HG02798 (cell line): Measurements from ENCODE around the gene SMPDL3A.

Experiments used
- ATAC-seq: cut with Tn5 transposase; IDR thresholded peaks from one replicate; pipeline ENCODE4 v1.9.1; 2021; ENCODE audit warnings: mild to moderate bottlenecking; ENCODE audit not compliant: unreplicated experiment, poor library complexity

Gene SMPDL3A

GRCh38 chr6:122772724-122773415 lies 16.2 kb upstream of the SMPDL3A start:
- no peak for ATAC-seq

- ATAC-seq, result no peak
These were observed 13.1 kb upstream of the SMPDL3A start for GRCh38 chr6:122775975-122776374.

GRCh38 chr6:122778302-122778701 lies 10.8 kb upstream of the SMPDL3A start:
- no peak for ATAC-seq

DNA sequence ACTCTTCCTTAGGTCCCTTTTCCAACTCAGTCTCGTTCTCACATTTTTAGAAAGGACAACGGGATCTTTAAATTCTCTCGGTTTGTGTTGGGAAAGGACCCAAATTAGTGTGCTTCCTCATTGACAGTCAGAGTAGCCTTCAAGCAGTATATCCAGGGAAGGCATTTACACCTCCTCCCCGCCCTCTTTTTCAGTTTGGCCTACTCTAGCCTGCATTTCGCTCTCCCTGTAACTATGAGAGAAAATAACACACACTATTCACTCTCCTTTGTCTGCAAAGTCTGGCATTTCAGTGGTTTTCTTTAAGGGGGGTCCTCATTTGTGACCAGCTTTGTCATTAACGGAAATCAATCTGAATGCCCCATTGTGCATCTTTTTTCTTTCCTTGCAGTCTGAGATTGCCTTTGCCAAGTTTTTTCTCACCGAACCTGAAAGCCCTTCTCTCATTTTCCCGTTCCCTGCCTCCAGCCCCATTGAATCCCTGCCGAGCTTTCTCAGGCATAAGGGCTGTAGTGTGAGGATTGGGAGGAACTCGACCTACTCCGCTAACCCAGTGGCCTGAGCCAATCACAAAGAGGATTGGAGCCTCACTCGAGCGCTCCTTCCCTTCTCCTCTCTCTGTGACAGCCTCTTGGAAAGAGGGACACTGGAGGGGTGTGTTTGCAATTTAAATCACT lies 9.9 kb upstream of the SMPDL3A start:
- no peak for ATAC-seq

DNA sequence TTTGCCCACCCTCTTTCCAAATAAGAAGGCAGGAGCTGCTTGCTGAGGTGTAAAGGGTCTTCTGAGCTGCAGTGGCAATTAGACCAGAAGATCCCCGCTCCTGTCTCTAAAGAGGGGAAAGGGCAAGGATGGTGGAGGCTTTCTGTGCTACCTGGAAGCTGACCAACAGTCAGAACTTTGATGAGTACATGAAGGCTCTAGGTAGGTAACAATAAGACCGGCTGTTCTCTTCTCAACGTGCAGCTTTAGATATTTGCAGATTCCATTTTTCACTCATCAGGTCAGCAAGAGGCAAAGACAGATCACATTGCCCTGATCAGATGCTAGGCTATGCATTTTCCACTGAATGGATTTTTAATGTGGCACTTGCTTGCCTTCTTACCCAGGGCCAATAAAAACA lies 9.4 kb upstream of the SMPDL3A start, which contains the start of gene FABP7:
FABP7 (plus strand) TSS at position 50 of the 400 bp plus-strand sequence; CDS start at position 129, 79 bp downstream.
- ATAC-seq, result no peak

GRCh38 chr6:122780114-122780513 lies 8.9 kb upstream of the SMPDL3A start:
- no peak for ATAC-seq

DNA sequence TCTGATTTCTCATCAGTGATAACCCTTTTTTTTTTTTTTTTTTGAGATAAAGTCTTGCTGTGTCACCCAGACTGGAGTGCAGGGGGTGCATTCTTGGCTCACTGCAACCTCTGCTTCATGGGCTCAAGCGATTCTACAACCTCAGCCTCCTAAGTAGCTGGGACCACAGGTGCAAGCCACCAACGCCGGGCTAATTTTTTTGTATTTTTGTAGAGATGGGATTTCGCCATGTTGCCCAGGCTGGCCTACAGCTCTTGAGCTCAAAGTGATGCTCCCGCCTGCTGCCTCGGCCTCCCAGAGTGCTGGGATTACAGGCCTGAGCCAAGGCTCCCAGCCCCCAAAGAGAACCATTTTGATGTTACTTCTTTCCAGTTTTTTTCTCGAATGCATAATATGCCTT lies 7.3 kb upstream of the SMPDL3A start:
- no peak for ATAC-seq

GRCh38 chr6:122783401-122783800 lies 5.7 kb upstream of the SMPDL3A start:
- no peak for ATAC-seq

DNA sequence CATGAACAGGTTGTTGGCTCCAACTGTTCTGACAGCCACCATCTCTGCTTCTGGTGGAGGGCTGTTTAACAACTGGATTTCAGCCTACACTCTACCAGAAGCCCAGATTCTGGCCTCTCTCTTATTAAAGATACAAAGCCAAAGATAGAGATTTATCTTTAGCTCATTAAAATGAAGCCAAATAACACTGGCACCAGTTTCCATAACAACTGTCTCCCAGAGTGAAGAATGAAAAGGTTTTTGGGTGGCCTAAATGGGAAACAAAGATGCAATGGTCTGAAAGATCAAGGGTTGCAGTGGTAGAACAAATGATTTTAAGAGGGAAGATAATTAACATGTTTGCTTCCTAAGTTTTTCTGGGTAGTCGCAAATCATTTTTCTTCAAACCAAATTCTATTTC lies 3.2 kb upstream of the SMPDL3A start:
- no peak for ATAC-seq

DNA sequence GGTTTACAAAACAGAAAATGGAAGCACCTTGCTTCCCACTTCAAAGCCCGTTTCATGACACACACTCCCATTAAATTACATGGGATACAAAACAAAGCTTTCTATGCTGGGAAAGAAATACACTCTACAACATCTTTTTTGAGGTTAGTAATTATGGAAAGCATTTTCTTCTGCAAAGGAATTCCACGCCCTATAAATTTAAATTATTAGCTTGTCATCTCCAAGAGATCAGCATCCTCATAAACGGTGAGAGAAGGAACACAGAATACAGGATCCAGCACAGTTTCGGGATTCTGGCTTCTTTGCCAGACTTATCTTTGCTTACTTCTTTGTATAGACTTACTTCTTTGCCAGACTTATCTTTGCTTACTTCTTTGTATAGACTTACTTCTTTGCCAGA lies 1.3 kb upstream of the SMPDL3A start:
- ATAC-seq, result no peak

DNA sequence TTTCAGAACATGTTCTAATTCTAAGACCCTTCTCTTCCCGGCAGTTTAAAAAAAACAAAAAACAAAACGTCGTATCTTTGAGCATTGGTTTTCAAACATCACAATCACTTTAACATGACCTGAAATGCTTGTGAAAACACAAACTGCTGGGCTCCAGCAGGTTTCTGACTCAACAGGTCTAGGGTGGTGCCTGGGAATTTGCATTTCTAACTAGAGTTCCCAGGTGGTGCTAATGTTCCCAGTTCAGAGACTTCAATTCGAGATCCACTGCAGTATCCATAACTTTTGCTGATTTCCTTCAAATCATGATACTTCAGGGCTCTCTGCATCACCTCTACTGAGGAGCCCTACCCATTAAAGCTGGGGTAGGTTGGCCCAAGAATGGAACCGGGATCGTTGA lies 850 bp upstream of the SMPDL3A start:
- no peak for ATAC-seq

- ATAC-seq, result no peak
These were observed 336 bp upstream of the SMPDL3A start for GRCh38 chr6:122788663-122789181.

DNA sequence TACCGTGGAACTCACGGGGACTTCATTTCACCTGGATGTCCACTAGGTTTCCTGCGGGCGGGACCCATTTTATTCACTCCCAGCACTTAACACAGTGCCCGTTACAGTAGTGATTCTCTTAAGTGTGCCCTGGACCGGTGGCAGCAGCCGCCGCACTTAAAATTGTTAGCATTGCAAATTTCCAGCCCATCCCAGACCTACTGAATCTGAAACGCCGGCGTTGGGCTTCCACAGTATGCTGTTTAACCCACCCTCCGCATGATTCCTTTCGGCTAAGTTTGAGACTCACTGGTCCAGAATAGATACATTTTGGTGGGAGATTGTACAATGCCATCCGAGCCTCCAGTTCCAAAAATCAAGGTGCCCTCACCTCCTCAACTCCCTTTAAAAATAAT lies 967 bp downstream of the SMPDL3A start:
- no peak for ATAC-seq

- ATAC-seq, result no peak
These were observed 1.6 kb downstream of the SMPDL3A start for GRCh38 chr6:122790423-122791309.

DNA sequence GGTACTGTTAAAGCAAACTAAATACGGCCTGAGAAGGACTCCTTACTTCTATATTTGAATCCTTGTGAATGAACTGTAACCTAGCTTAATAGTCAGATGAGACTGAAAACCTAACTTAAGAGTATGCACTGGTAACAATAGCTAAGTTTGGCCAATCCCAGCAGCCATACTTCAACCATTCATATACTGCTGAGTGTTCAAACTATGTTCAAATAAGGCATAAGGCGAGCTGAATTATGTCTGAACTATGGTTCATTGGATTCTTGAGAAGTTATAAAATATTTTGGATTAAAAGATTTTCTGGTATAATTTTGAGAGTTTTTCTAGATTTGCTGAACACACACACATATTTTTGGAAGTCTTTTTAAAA lies 2.2 kb downstream of the SMPDL3A start:
- ATAC-seq, result no peak

DNA sequence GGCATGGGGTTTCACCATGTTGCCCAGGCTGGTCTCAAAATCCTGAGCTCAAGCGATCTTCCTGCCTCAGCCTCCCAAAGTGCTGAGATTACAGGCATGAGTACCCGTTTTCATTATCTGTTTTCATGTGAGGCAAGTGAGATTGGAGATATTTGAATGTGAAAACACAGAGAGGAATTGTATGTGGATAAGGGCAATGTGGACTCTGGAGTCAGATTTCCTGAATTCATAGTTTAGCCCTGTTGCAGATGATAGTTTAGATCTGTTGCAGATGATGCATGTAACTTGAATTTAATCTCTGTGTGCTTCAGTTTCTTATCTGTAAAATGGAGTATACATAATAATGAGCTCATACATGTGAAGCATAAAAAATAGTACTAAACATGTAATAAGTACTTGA lies 3.7 kb downstream of the SMPDL3A start:
- no peak for ATAC-seq

- no peak for ATAC-seq
These were observed 8.5 kb downstream of the SMPDL3A start for GRCh38 chr6:122797537-122797936.

DNA sequence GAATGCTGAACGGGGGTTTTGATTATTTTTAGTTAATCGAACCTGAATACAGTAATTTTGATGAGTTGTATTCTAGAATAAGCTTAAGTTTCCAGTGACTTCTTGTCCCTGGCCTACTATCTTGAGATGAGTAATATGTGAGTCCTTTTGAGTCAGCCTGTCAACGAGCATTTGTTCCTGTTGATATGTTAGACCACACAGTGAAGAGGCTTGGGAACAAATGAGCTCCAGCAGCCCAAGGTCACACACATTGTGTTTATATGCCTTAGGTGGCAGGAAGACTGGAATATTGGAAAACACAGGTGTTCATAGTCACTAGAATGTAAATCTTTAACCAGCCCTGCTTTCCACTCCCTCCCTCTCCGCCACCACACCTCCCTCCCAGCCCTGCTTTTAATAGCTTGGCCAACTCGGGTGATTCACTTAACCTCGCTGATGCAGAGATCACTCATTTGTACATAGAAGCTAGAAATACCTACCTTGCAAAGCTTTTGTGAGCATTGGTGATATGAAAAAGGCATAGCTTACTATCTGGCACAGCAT lies 9.1 kb downstream of the SMPDL3A start:
- ATAC-seq, result peak; percentile 87

- no peak for ATAC-seq
These were observed 10.2 kb downstream of the SMPDL3A start for GRCh38 chr6:122799140-122799745.
